Activated CD4-positive, alpha-beta T cell treated with anti-CD3 and anti-CD28 coated beads, Interleukin-2, amount 50 U/mL, for 1 hour (primary cell): ENCODE data around the gene ST7.

ENCODE experiments used
- DNase-seq: peaks from one replicate; pipeline ENCODE4 v3.0.0-alpha.2; 2020

Gene ST7

DNA sequence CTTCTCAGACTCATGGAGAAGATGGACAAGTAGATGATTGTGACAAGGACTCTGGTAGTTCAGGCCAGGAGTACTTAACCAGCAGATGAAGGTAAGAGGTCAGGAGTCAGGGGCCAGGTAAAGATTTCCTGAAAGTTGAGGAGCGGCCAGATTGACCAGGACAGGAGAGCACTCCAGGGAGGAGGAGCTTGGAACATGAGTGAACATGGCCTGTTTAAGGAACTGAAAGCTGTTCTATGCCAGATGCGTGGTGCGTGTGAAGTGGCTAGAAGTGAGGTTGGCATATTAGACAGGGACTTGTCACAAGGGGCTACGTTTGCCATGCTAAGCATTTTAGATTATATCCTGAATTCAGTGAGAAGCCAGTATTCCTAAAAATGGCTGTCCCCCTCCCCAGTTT, 212.4 kb downstream of the ST7 start:
- DNase-seq, result no peak

- DNase-seq, result no peak
These were observed 216.6 kb downstream of the ST7 start for GRCh38 chr7:117169907-117170306.

GRCh38 chr7:117171106-117171505, 217.8 kb downstream of the ST7 start:
- no peak for DNase-seq

- no peak for DNase-seq
These were observed 219.0 kb downstream of the ST7 start for GRCh38 chr7:117172283-117172682.

DNA sequence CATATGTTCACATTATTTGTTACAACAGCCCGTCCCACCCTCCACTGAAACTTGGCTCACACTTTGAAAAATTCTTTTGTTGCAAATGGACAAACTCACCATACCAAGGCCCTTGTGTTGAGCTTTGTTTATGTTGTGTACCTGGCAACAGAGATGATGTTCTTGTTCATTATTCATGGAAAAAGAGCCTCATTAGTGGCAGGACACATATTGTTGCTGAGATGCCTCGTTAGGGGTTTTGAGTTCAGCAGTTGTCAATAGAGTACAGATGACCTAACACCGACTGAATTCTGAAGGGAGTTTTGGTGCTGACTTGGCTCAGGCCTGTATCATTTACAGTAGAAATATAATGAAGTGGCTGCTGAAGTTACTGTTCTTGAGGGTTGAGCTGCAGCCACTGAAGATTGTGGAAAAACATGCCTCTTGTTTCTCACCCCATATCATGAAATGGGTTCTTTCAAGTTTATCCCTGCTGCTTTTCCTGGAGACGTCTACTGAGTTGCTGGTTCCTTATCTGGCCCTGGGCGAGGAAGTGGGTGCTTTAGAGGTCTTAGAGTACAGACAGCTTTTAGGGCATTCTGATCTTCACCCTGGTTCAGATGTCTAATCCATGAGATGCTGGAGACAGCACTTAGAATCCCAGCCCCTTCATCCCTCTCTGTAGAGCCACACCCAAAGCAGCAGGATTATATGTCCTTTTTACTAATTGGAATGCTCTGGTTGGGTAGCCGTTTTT, 219.9 kb downstream of the ST7 start:
- no peak for DNase-seq

GRCh38 chr7:117176206-117176605, 222.9 kb downstream of the ST7 start:
- no peak for DNase-seq

GRCh38 chr7:117178600-117178999, 225.3 kb downstream of the ST7 start:
- no peak for DNase-seq

DNA sequence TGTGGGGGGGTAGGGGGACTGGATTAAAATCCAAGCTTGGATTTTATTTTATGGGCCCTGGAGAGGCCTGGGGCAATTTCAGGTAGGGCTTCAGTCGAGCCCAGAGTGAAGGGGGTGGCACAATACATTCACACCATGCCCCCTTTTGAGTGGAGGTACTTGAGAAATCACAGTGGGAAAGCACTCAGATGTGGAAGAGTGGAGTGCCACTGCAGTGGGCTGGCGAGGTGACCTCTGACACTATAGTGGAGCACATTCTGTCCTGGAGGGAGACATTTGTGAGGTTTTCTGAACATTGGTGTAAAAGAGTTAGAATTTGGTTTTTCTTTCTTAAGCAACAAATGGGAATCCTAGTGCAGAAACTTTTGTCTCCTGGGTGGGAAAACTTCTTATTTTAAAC, 226.4 kb downstream of the ST7 start:
- DNase-seq, result no peak

GRCh38 chr7:117183729-117184128, 230.4 kb downstream of the ST7 start:
- DNase-seq, result no peak

DNA sequence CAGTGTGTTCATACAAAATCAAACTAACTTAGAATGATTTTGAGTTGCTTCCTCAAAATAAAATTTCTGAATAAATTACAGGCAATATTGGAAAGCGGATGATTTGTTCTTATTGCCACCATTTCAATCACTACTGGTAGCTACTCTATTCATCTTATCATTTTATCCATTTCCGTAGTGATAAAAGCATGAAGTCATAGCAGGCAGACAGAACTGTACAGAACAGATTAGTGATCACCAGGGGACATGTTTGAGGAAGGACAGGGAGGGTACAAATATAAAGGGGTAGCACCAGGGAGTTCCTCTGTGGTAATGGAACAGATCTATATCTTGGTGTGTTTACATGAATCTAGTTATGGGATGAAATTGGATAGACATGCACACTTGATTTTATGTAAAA, 231.1 kb downstream of the ST7 start:
- no peak for DNase-seq

DNA sequence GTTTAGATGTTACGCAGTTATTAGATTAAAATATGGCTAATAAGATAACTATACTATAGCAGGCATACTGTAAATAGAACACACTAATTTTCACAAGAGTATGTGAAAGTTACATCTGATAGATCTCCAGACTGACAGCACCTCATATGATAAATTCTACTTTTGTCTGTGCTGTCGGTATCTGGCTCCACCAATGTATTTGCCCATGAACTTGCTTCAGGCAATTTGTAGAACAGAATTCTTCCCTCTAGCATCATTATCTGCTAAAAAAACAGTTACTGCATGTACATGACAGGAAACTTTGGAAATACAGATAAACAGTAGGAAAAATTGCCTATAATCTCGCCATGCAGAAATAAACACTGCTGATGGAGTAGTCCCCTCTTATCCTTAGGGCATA, 231.8 kb downstream of the ST7 start:
- DNase-seq, result no peak

GRCh38 chr7:117186218-117187010, 233.1 kb downstream of the ST7 start:
- no peak for DNase-seq

DNA sequence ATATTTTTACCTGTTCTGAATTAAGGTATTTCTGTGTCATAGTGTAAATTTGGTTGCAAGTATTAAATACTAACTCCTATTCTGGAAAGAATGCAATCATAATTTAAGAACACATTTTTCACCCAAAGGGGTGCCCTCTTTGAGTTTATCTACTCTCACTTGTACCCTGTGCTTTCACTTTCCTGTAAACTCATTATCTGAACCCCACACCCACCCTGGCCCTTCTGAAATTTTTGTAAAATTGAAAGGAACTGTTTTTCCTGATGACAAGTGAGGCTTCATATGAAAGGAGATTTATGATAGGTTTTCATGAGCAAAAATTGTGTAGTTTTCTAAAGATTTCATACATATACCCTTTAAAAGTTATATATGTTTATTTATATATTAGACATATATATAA, 235.1 kb downstream of the ST7 start:
- DNase-seq, result no peak

- no peak for DNase-seq
These were observed 235.8 kb downstream of the ST7 start for GRCh38 chr7:117188949-117189592.

DNA sequence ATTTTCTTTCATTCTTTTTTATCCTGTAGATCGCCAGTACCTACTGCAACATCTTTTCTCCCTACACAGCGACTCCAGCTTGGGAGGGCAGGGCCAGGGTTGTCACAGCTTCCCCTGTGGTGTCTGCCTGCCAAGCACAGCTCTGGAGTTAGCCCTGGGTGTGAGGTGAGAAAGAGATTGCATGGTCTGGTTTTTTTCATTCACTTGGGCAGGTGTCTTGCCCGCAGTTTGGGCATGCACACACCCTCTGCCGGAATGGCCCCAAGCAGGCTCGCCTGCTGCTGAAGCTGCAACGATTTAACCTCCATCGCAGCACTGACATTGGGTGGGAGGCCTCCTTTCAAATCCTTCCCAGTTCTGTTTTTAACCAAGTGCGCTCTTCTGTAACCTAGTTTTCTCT, 236.8 kb downstream of the ST7 start:
- DNase-seq, result no peak

GRCh38 chr7:117190746-117191435, 237.6 kb downstream of the ST7 start:
- no peak for DNase-seq

GRCh38 chr7:117192108-117192507, 238.8 kb downstream of the ST7 start:
- DNase-seq, result no peak

- DNase-seq, result no peak
These were observed 240.3 kb downstream of the ST7 start for GRCh38 chr7:117193564-117193963.

DNA sequence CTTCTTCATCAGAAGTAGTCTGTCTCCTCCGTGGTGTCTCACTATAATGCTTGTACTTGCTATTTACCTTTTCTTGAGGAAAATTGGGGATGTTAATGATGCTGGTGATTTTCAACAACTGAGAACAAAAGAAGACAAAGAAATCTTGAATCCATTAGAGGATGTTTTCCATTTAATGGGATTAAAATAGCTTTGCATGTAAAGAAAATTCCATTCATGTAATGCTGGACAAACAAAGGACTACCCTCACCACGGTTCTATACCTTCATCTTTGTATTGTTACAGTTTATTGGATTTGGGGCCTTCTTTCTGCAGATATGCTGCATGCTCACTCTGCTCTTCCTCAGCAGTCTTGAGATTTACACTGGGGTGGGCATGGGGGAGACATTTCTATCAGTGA, 241.1 kb downstream of the ST7 start:
- no peak for DNase-seq

GRCh38 chr7:117195361-117196029, 242.2 kb downstream of the ST7 start:
- DNase-seq, result no peak

DNA sequence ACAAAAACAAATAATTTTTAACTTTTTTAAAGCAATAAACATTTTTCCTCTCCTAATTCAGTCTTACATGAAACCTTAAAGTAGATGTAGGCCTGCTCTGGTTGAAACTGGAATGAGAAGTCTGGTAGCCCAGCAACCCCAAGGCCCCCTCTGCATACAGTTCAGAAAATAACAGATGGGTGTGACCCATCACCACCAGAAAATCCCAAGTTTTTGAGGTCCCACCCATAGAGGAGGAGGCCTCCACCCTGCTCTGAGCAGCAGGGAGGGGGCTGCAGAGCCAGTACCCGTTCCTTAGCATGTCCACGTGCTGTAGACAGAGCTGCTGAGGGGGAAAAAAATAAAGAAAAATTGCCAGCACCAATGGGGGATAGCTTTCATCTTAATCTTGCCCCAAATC, 246.8 kb downstream of the ST7 start:
- no peak for DNase-seq

DNA sequence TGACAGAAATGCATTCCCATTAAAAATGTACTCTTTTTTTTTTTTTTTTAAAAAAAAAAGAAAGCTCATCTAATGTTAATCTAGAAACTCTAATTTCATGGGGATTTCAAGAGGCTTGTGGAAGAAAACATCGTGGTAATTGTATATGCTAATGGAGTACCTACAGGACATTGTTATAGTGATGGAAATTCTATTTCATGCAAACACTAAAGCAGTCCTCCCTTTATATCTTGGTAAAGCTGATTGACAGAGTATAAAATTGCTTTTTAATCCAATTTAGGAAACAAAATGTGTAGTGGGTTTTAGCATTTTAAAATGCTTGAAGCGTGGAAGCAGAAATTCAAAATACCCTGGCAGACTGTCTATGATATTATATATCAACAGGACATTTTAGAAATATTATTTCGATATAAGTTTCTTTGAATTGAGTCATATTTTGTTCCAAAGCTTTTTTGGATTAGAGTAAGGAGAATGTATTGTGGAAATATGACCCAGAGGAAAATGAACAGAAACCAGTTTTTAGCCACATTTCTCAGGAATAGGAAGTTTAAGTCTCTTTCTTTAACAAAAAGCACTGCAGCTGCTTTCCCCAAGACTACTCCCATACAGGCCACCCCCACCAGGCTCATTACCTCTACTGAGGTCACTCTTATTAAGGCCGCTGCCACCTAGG, 247.6 kb downstream of the ST7 start:
- DNase-seq, result no peak
